Measurements from ENCODE around the gene BTG4. TPM values are rescaled to one million over a fixed set of nuclear protein-coding genes. Genes with fewer than 3 reads are reported as not detected.

The BTG4 gene
- total and polyA plus RNA-seq, 5 donors from 2014 or later: 0.23 TPM; not detected in 4

DNA sequence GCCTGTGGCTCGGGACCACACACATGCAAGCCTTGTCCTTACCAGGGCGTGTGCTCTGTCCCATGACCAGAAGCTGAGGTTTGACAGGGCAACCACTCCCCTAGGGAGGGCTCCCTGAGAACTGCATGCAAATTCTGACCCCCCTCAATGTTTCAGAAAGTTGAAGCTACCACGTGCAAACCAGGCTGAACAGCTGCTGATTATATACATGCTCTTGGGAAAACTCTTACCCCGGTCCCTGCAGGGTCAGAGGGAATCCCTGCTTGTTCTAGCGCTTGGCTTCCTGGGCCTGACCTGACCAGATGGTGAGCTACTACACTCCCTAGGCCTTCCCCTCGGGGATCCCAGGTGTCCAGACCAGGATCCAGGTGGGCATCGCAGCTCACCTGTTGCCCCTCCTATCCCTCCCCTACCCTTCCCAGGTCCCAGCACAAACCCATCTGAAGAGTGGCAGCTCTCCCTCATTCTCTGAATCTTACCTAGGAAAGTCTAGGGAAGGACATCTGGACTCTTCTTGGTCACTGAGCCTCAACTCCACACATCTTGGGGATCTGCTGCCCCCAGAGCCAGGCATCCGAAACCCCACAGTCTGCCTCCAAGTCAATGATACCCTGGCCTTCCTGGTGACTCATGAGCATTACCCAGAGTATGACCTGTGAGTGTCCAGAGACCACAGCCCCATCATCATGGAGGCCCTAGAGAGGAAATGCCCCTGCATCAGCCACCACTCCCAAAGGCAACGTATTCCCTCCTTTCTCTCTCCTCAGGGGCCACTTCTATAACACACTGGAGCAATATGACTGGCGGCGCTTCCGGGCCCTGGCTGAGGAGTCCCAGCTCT, 61.5 kb downstream of the BTG4 start:
- DNase-seq (no peak), ATAC-seq (ENCODE audit: low read depth in 2 of 2) (no peak)
- Mint-ChIP-seq H3K27me3 (no peaks in the 10 kb centered on the region), H3K27ac (no peak overlapping the region), H3K9me3 (no peaks in the 10 kb centered on the region), H3K4me1 (peaks cover 0 to 14% (median 11%) of the 10 kb centered on the region in 4 donors), H3K36me3 (no peaks in the 10 kb centered on the region), H3K4me3 (no peak overlapping the region)
- Histone ChIP-seq H3K4me3 (ENCODE audit: low read depth, low read length) (no peak overlapping the region), H3K27me3 (ENCODE audit: control insufficient read depth, insufficient read depth, low read length) (no peaks in the 10 kb centered on the region), H3K27ac (ENCODE audit: insufficient read depth, low read length, poor library complexity, severe bottlenecking) (no peak overlapping the region), H3K9me3 (ENCODE audit: control insufficient read depth in 2 of 2, low read length in 2 of 2) (no peaks in the 10 kb centered on the region), H3K4me1 (ENCODE audit: control insufficient read depth, insufficient read depth, low read length, poor library complexity, severe bottlenecking) (no peaks in the 10 kb centered on the region), H3K36me3 (ENCODE audit: control insufficient read depth, insufficient read depth, low read length) (no peaks in the 10 kb centered on the region)

DNA sequence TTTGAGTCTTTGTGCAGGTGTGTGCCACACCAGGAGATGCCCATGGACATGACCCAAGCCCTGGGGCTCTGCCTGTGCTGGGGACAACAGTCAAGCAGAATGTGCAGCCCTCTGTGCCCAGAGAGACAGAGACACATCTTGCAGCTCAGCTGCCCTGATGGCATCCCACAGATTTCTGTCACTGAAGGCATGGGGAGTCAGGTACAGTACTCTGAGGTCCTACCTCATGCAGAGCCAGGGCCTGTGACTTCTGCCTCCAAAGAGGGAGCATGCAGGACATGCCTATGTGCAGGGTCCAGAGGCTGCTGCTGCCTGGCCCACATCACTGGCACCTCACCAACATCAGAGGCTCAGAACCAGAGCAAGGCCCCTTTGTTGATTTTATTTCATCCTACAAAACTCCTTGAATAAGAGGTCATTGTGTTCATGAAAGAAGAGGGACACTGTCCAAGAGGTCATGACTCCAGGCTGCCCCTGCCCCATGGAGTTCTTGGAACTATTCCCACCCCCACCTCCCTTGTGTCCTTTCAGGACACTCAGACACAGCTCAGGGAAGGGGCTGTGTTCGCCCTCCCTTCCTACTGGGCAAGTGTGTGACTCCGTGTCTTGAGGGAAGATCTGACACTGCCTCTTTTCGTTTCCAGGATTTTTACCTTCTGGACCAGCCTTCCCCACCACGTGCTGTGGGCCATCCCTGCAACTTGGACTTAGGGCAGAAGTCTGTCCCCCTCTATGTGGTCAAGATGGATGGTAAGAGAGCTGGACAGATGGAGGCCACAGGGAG, 62.3 kb downstream of the BTG4 start:
- DNase-seq: no peak
- Histone ChIP-seq H3K27ac (ENCODE audit: insufficient read depth, low read length, poor library complexity, severe bottlenecking) (no peak overlapping the region), H3K9me3 (ENCODE audit: control insufficient read depth in 2 of 2, low read length in 2 of 2) (no peaks in the 10 kb centered on the region), H3K4me1 (ENCODE audit: control insufficient read depth, insufficient read depth, low read length, poor library complexity, severe bottlenecking) (no peaks in the 10 kb centered on the region), H3K27me3 (ENCODE audit: control insufficient read depth, insufficient read depth, low read length) (no peaks in the 10 kb centered on the region), H3K4me3 (ENCODE audit: low read depth, low read length) (no peak overlapping the region), H3K36me3 (ENCODE audit: control insufficient read depth, insufficient read depth, low read length) (no peaks in the 10 kb centered on the region)
- Mint-ChIP-seq H3K36me3 (no peaks in the 10 kb centered on the region), H3K27ac (no peak overlapping the region), H3K9me3 (no peaks in the 10 kb centered on the region), H3K27me3 (no peaks in the 10 kb centered on the region), H3K4me1 (peaks cover 0 to 19% (median 12%) of the 10 kb centered on the region in 4 donors), H3K4me3 (no peak overlapping the region)
- ATAC-seq (ENCODE audit: low read depth in 2 of 2): no peak

DNA sequence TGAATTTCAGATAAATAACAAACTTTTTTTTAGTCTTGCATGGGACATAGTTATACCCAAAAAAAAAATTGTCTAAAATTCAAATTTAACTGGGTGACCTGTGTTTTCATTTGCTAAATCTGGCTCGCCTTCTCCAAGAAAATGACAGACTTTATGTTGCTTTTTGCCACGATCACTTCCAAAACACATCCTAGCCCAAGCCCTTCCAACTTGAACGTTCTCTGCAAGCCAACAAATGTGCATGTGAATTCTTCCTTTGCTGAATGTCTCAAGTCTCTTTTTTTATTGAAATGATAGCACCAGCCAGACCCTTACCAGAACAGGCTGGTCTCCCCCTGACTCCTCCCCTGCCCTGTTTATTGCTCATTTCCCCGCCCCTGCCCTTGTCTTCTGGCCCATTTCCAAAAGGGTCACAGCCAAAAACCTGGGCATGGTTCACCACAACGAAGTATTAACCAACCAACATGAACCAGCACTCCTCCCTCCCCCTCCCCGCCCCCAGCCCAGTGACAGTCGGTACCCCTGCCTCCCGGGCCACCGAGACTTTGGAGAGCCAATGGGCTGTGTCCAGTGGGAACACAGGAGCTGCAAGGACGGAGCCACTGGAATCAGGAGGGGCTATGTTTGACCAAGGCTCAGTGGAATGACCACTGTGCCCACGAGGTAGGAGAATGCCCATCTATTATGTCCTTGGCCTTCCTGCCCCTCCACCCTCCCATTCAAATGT, 63.2 kb downstream of the BTG4 start:
- Mint-ChIP-seq H3K4me1 (peaks cover 0 to 19% (median 12%) of the 10 kb centered on the region in 4 donors), H3K9me3 (no peaks in the 10 kb centered on the region), H3K27me3 (no peaks in the 10 kb centered on the region), H3K4me3 (no peak overlapping the region), H3K36me3 (no peaks in the 10 kb centered on the region), H3K27ac (no peak overlapping the region)
- no peak for ATAC-seq (ENCODE audit: low read depth in 2 of 2)
- Histone ChIP-seq H3K4me3 (ENCODE audit: low read depth, low read length) (no peak overlapping the region), H3K4me1 (ENCODE audit: control insufficient read depth, insufficient read depth, low read length, poor library complexity, severe bottlenecking) (no peaks in the 10 kb centered on the region), H3K27ac (ENCODE audit: insufficient read depth, low read length, poor library complexity, severe bottlenecking) (no peak overlapping the region), H3K36me3 (ENCODE audit: control insufficient read depth, insufficient read depth, low read length) (no peaks in the 10 kb centered on the region), H3K27me3 (ENCODE audit: control insufficient read depth, insufficient read depth, low read length) (no peaks in the 10 kb centered on the region), H3K9me3 (ENCODE audit: control insufficient read depth in 2 of 2, low read length in 2 of 2) (no peaks in the 10 kb centered on the region)
- DNase-seq: no peak

DNA sequence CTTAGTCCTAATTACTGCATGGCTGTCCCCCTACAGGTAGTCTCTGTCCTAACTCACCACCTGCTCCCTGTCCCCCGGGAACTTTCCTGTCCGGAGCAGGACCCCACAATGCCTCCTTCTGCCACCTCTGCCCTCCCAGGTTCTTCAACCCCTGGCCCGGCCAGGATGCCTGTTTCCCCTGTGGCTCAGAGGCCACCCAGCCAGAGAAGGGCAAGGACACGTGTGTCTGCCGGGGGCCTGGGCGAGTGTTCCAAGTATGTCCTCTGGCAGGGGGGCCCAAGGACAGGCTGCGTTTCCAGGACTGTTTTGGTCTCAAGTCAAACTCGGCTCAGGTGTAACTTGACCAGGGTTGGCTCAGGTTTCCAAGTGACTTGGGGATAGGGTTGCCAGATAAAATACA, 63.8 kb downstream of the BTG4 start:
- Mint-ChIP-seq H3K9me3 (no peaks in the 10 kb centered on the region), H3K27ac (no peak overlapping the region), H3K27me3 (no peaks in the 10 kb centered on the region), H3K4me1 (peaks cover 0 to 19% (median 12%) of the 10 kb centered on the region in 4 donors), H3K4me3 (no peak overlapping the region), H3K36me3 (no peaks in the 10 kb centered on the region)
- Histone ChIP-seq H3K27ac (ENCODE audit: insufficient read depth, low read length, poor library complexity, severe bottlenecking) (no peak overlapping the region), H3K4me3 (ENCODE audit: low read depth, low read length) (no peak overlapping the region), H3K9me3 (ENCODE audit: control insufficient read depth in 2 of 2, low read length in 2 of 2) (no peaks in the 10 kb centered on the region), H3K27me3 (ENCODE audit: control insufficient read depth, insufficient read depth, low read length) (no peaks in the 10 kb centered on the region), H3K36me3 (ENCODE audit: control insufficient read depth, insufficient read depth, low read length) (no peaks in the 10 kb centered on the region), H3K4me1 (ENCODE audit: control insufficient read depth, insufficient read depth, low read length, poor library complexity, severe bottlenecking) (no peaks in the 10 kb centered on the region)
- DNase-seq (no peak), ATAC-seq (ENCODE audit: low read depth in 2 of 2) (no peak)

DNA sequence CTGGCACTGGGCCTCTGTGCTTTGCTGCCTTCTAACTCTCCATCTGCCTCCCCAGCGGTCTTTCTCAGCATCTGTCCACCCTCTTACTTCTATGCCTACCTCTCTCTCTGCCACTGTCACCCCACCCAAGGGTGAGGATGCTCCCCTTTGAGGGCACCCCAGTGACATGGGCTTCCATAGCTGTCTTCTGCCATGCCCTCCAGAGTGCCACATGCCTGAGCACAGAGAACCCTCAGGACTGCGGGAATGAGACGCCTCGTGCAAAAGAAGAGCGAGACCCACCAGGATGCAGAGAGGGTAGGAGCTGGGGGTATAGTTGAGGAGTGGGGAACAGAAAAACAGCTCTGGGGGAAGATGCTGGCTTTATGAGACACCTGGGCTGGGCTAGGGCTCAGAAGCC, 64.3 kb downstream of the BTG4 start:
- H3K36me3 ChIP-seq (ENCODE audit: control insufficient read depth, insufficient read depth, low read length): no peaks in the 10 kb centered on the region
- ATAC-seq (ENCODE audit: low read depth in 2 of 2) (no peak), DNase-seq (no peak)
- no peaks in the 10 kb centered on the region for H3K4me1 ChIP-seq (ENCODE audit: control insufficient read depth, insufficient read depth, low read length, poor library complexity, severe bottlenecking)
- H3K27me3 Mint-ChIP-seq: no peaks in the 10 kb centered on the region
- H3K27ac ChIP-seq (ENCODE audit: insufficient read depth, low read length, poor library complexity, severe bottlenecking): no peak overlapping the region
- H3K4me1 Mint-ChIP-seq: peaks cover 0 to 19% (median 12%) of the 10 kb centered on the region in 4 donors
- H3K4me3 ChIP-seq (ENCODE audit: low read depth, low read length): no peak overlapping the region
- H3K4me3 Mint-ChIP-seq: no peak overlapping the region
- H3K27me3 ChIP-seq (ENCODE audit: control insufficient read depth, insufficient read depth, low read length): no peaks in the 10 kb centered on the region
- H3K27ac Mint-ChIP-seq: peak overlapping the region in 2 of 3 donors; percentile 31 to 85
- no peaks in the 10 kb centered on the region for H3K9me3 ChIP-seq (ENCODE audit: control insufficient read depth in 2 of 2, low read length in 2 of 2)
- H3K36me3 Mint-ChIP-seq: no peaks in the 10 kb centered on the region
- no peaks in the 10 kb centered on the region for H3K9me3 Mint-ChIP-seq

DNA sequence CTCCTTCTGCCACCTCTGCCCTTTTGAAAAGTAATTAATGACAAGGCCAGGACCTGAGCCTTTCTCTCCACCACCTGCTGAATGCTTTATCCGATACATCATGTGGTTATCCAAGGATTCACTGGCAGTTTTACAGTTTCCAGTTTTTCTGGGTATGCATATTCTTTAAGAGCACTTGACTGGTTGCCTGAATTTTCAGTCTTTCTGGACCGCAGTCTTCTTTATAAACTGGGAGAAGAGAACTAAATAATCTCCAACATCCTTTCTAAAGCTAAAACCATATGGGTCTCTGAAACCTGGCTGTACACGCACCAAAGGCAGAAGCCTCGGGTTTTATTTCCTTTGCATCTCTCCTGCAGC, 65.1 kb downstream of the BTG4 start:
- Mint-ChIP-seq H3K9me3 (no peaks in the 10 kb centered on the region), H3K27me3 (no peaks in the 10 kb centered on the region), H3K27ac (peak overlapping the region; percentile 9 to 85 (median 14)), H3K4me3 (no peak overlapping the region), H3K4me1 (peaks cover 0 to 19% (median 12%) of the 10 kb centered on the region in 4 donors), H3K36me3 (no peaks in the 10 kb centered on the region)
- H3K36me3 ChIP-seq (ENCODE audit: control insufficient read depth, insufficient read depth, low read length): no peaks in the 10 kb centered on the region
- ATAC-seq (ENCODE audit: low read depth in 2 of 2): no peak
- no peaks in the 10 kb centered on the region for H3K27me3 ChIP-seq (ENCODE audit: control insufficient read depth, insufficient read depth, low read length)
- no peaks in the 10 kb centered on the region for H3K4me1 ChIP-seq (ENCODE audit: control insufficient read depth, insufficient read depth, low read length, poor library complexity, severe bottlenecking)
- no peaks in the 10 kb centered on the region for H3K9me3 ChIP-seq (ENCODE audit: control insufficient read depth in 2 of 2, low read length in 2 of 2)
- no peak overlapping the region for H3K27ac ChIP-seq (ENCODE audit: insufficient read depth, low read length, poor library complexity, severe bottlenecking)
- DNase-seq: no peak
- no peak overlapping the region for H3K4me3 ChIP-seq (ENCODE audit: low read depth, low read length)

DNA sequence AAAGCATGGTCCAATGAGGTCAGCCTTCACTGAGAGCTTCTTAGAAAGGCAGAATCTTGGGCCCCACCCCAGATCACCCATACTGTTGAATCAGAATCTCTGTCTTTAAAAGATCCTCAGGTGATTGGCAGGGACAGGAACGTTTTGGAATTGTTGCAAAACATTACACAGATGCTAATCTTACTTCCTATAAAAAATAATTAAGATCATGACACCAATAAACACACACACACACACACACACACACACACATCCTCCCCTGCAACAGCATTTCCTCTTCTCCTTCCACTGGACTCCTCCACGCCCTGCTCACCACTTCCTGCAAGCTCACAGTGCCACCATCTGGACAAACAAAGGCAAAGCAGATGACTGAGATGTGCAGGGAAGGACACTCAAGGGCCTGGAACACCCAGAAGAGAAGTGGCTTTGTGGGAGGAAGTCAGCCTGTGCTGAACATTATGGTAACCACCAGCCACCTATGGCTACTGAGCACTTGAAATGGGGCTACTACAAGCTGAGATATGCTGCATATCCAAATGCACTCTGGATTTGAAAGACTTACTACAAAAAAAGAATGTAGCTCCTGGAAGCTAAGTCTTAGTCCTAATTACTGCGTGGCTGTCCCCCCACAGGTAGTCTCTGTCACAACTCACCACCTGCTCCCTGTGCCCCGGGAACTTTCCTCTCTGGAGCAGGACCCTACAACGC, 65.6 kb downstream of the BTG4 start:
- Histone ChIP-seq H3K36me3 (ENCODE audit: control insufficient read depth, insufficient read depth, low read length) (no peaks in the 10 kb centered on the region), H3K27me3 (ENCODE audit: control insufficient read depth, insufficient read depth, low read length) (no peaks in the 10 kb centered on the region), H3K4me1 (ENCODE audit: control insufficient read depth, insufficient read depth, low read length, poor library complexity, severe bottlenecking) (no peaks in the 10 kb centered on the region), H3K4me3 (ENCODE audit: low read depth, low read length) (no peak overlapping the region), H3K27ac (ENCODE audit: insufficient read depth, low read length, poor library complexity, severe bottlenecking) (no peak overlapping the region), H3K9me3 (ENCODE audit: control insufficient read depth in 2 of 2, low read length in 2 of 2) (no peaks in the 10 kb centered on the region)
- Mint-ChIP-seq H3K27ac (peak overlapping the region; percentile 62 to 90 (median 85)), H3K27me3 (no peaks in the 10 kb centered on the region), H3K36me3 (no peaks in the 10 kb centered on the region), H3K9me3 (no peaks in the 10 kb centered on the region), H3K4me3 (peak overlapping the region; percentile 24 to 70 (median 50)), H3K4me1 (peaks cover 0 to 19% (median 12%) of the 10 kb centered on the region in 4 donors)
- DNase-seq (peak; percentile 62 to 96 (median 86)), ATAC-seq (ENCODE audit: low read depth in 2 of 2) (peak; percentile 93 to 94)

Data from CD4-positive, CD25-positive, alpha-beta regulatory T cell (primary cell).